ENCODE data around the gene ENTPD8.

Gene ENTPD8

GRCh38 chr9:137441935-137442321 is 771 bp upstream of the ENTPD8 start:
- no peak for DNase-seq (ENCODE audit: low spot score)
- H3K27ac ChIP-seq, result peak overlapping the region; percentile 35
- POLR2A ChIA-PET (ENCODE audit: low non-redundant PET), result interaction anchor here (0.6 to 0.8 kb wide), 3 partner anchors 13 to 22 kb away, joined by 3 to 5 read pairs (median 5); partner anchors contain the start of gene NOXA1
- CTCF ChIA-PET, result interaction anchor here (0.6 to 1.3 kb wide), 4 partner anchors 19 to 141 kb away, joined by 3 to 6 read pairs (median 4); partner anchors contain the start of genes EXD3, NOXA1 and NRARP
- no peak for TF ChIP-seq CTCF (conservative IDR thresholded peaks at IDR 0.05; ENCODE audit: low read depth)

- peak overlapping the region; percentile 84 for H3K27ac ChIP-seq
- ChIA-PET POLR2A (ENCODE audit: low non-redundant PET) (no interaction called here), CTCF (interaction anchor here (0.5 kb wide), 1 partner anchor 120 kb away, joined by 3 read pairs; no protein-coding TSS in a partner anchor)
- DNase-seq (ENCODE audit: low spot score), result no peak
- TF ChIP-seq CTCF (conservative IDR thresholded peaks at IDR 0.05; ENCODE audit: low read depth), result no peak
Observed at GRCh38 chr9:137439158-137439714, 1.9 kb downstream of the ENTPD8 start.

GRCh38 chr9:137438591-137439157 is 2.5 kb downstream of the ENTPD8 start:
- H3K27ac ChIP-seq, result peak overlapping the region; percentile 84
- POLR2A ChIA-PET (ENCODE audit: low non-redundant PET), result no interaction called here
- DNase-seq (ENCODE audit: low spot score), result no peak
- no peak for TF ChIP-seq CTCF (conservative IDR thresholded peaks at IDR 0.05; ENCODE audit: low read depth)
- CTCF ChIA-PET, result interaction anchor here (0.5 kb wide), 1 partner anchor 119 kb away, joined by 3 read pairs; no protein-coding TSS in a partner anchor

GRCh38 chr9:137437691-137438590 is 3.2 kb downstream of the ENTPD8 start:
- POLR2A ChIA-PET (ENCODE audit: low non-redundant PET), result no interaction called here
- TF ChIP-seq CTCF (conservative IDR thresholded peaks at IDR 0.05; ENCODE audit: low read depth), result no peak
- no peak for DNase-seq (ENCODE audit: low spot score)
- peak overlapping the region; percentile 84 for H3K27ac ChIP-seq
- CTCF ChIA-PET, result interaction anchor here (1.8 kb wide), 1 partner anchor 8 kb away, joined by 10 read pairs; no protein-coding TSS in a partner anchor

- POLR2A ChIA-PET (ENCODE audit: low non-redundant PET), result interaction anchor here (0.6 kb wide), 1 partner anchor 31 kb away, joined by 5 read pairs; no protein-coding TSS in a partner anchor
- DNase-seq (ENCODE audit: low spot score), result no peak
- H3K27ac ChIP-seq, result peak overlapping the region; percentile 84
- CTCF ChIA-PET, result interaction anchor here (0.6 to 1.8 kb wide), 3 partner anchors 9 to 155 kb away, joined by 3 to 10 read pairs (median 3); partner anchors contain the start of gene NRARP
- TF ChIP-seq CTCF (conservative IDR thresholded peaks at IDR 0.05; ENCODE audit: low read depth), result no peak
Observed at GRCh38 chr9:137436761-137437600, 4.2 kb downstream of the ENTPD8 start.

All from RWPE1 (cell line).